GM12872 (cell line): ENCODE results near the gene NPHS1.

ENCODE experiments used
- TF ChIP-seq, protein P1 (sequence below): IDR thresholded peaks from 3 replicates; pipeline ENCODE4 v1.5.1; 2011; ENCODE audit warnings: low read depth, mild to moderate bottlenecking, low read length, moderate library complexity; ENCODE audit not compliant: insufficient read depth

NPHS1 gene, protein sequence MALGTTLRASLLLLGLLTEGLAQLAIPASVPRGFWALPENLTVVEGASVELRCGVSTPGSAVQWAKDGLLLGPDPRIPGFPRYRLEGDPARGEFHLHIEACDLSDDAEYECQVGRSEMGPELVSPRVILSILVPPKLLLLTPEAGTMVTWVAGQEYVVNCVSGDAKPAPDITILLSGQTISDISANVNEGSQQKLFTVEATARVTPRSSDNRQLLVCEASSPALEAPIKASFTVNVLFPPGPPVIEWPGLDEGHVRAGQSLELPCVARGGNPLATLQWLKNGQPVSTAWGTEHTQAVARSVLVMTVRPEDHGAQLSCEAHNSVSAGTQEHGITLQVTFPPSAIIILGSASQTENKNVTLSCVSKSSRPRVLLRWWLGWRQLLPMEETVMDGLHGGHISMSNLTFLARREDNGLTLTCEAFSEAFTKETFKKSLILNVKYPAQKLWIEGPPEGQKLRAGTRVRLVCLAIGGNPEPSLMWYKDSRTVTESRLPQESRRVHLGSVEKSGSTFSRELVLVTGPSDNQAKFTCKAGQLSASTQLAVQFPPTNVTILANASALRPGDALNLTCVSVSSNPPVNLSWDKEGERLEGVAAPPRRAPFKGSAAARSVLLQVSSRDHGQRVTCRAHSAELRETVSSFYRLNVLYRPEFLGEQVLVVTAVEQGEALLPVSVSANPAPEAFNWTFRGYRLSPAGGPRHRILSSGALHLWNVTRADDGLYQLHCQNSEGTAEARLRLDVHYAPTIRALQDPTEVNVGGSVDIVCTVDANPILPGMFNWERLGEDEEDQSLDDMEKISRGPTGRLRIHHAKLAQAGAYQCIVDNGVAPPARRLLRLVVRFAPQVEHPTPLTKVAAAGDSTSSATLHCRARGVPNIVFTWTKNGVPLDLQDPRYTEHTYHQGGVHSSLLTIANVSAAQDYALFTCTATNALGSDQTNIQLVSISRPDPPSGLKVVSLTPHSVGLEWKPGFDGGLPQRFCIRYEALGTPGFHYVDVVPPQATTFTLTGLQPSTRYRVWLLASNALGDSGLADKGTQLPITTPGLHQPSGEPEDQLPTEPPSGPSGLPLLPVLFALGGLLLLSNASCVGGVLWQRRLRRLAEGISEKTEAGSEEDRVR (N-terminal part only)

DNA sequence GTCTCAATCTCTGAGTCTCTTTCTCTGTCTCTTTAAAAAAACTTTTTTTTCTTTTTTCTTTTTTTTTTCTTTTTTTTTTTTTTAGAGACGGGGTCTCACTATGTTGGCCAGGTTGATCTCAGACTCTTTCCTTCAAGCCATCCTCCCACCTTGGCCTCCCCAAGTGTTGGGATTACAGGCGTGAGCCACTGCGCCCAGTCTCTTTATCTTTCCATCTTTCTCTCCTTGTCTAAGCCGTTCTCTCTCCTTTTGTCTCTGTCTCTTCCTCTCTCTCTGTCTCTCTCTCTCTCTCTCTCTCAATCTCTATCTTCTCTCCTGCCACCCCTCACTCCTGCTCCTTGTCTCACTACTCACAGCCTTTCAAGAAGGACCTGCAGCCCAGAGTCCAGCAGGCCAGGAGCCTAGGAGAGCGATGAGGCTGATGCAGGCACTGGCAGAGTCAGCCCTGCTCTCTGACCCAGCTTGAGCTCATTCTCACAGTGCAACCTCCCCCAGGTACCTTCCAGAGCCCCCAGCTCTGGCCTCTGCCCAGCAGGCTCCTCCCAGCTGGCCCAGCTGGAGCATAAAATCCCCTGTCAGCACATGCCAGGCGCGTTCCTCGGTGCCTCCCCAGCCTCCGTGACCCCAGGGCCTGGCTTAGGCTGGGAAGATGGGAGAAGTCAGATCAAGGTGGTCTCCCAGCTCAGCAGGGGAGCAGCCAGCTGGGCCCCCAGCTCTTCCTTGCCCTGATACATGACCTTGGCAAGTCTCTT is at the start of gene NPHS1:
Gene NPHS1, minus strand, starts transcription at position 476 of the 752 bp plus-strand sequence. CDS start 667 bp downstream, outside the sequence.
- TF ChIP-seq, protein P1, sequence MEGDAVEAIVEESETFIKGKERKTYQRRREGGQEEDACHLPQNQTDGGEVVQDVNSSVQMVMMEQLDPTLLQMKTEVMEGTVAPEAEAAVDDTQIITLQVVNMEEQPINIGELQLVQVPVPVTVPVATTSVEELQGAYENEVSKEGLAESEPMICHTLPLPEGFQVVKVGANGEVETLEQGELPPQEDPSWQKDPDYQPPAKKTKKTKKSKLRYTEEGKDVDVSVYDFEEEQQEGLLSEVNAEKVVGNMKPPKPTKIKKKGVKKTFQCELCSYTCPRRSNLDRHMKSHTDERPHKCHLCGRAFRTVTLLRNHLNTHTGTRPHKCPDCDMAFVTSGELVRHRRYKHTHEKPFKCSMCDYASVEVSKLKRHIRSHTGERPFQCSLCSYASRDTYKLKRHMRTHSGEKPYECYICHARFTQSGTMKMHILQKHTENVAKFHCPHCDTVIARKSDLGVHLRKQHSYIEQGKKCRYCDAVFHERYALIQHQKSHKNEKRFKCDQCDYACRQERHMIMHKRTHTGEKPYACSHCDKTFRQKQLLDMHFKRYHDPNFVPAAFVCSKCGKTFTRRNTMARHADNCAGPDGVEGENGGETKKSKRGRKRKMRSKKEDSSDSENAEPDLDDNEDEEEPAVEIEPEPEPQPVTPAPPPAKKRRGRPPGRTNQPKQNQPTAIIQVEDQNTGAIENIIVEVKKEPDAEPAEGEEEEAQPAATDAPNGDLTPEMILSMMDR: no peak

DNA sequence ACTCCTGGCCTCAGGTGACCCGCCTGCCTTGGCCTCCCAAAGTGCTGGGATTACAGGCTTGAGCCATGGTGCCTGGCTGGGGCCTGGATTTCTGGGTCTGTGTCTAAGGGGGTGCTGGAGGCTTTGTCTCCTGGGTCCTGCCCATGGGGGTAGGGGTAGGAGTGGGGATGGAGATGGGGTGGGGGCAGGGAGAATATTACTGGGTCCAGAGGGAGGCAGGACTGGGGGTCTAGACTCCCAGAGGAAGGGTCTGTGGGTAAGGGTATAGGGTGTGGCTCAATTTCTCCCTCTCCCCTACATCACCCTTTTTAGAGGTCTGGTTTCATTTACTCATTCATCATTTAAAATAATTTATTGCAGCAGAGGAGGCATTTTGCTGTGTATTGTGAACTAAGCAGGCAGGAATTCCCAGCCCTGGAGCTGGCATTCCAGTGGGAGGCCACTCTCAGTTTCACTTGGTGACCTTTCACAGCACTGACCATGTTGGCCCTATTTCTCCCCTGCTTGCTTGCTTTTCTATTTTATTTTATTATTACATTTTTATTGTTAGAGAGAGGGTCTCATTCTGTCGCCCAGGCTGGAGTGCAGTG is 48.8 kb upstream of the NPHS1 start:
- TF ChIP-seq, protein P1: no peak

DNA sequence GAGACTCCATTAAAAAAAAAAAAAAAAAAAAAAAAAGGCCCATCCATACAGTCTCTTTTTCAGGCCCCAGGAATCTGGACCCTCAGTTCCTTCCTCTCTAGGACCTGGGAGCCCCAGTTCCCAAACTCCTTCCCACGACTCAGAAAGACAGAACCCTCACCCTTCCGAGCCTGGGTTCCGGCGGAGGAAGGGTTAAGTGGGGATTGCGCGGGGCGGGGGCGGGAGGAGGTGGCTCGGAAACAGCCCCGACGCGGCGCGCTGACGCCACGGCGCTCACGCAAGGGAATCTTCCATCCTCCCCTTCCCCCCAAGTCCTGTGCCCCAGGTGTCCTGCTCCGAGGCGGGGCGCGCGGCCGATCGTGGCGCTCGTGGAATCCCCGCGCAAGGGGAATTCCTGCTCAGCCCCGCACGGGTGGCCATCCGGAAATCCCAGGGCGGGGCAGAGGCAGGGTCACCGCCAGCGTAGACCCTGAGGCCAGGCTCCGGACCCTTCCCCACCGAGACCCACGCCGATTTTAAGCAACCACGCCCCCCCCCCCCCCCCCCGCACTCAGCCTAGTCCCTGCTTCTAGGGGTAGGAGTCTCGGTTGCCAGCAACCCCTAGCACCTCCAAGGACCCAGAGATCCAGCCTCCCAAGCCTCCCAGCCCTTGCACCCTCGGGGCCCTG is 47.4 kb upstream of the NPHS1 start:
- TF ChIP-seq, protein P1: no peak

DNA sequence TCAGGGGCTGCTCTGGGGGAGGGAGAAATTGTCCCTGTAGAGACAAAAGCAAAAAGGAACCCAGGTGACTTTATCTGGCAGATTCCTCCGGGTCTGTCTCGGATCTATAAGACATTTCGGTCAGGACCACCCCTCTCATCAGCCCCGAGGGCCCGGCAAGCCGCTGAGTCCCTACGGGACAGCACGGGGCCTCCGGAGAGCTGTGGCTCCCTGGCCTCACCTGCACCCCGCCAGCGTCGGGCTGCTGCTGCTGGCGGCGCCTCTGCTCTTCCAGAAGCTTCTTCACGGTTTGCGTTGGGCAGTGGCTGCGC is 46.1 kb upstream of the NPHS1 start:
- TF ChIP-seq, protein P1: no peak

DNA sequence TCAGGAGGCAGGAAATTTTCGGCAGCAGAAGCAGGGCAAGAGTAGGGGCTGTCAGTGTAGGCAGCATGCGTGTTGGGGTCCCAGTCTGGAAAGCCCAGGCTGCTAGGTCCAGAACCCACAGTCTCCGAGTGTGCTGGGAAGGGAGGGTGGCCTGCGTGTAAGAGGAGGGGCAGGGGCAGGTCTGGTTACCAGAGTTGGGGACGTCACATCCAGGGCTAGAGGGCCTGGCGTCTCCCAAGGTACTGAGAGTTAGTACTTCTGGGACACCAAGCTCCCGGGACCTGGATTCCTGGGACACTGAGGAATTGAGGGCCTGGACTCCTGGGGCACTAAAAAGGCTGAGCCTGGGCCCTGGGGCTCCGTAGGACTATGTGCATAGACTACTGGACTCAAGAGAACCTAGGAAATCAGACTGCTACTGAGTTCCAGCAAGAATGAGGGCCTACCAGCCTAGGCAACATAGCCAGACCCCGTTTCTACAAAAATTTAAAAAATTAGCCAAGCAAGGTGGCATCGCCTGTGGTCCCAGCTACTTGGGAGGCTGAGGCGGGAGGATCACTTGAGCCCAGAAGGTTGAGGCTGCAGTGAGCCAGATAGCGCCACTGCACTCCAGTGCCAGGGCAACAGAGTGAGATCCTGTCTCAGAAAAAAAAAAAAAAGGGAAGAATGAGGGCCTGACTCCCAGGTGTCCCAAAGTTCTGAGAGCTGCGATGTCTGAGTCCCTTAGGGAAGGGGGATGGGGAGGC is 45.6 kb upstream of the NPHS1 start:
- TF ChIP-seq, protein P1: no peak

DNA sequence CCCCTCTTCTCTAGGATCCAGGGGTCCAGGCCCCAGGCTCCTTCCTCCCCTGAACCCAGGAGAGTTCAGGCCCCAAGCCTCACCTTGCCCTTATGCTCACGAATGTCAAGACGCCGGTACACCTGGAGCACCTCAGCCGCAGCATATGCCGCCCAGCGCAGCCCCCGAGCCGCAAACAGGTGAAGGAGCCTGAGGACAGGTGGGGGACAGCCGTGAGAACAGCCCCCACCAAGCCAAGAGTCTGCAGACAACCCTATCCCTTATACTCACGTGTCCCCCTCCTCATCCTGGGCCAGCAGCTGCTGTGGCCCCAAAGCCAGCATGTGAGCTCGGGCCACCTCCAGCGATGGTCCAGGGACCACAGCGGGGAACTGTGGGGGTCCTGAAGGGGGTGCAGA is 44.3 kb upstream of the NPHS1 start:
- TF ChIP-seq, protein P1: no peak
